GM19239 (cell line): ENCODE measurements around the gene BEGAIN.
"Not testable (repeated sequence)": the region's sequence is repeated elsewhere in the genome, so short reads cannot be mapped to it uniquely, and the experiment has no call there.

Experiments
- DNase-seq: peaks from one replicate; pipeline ENCODE4 v3.0.0; 2011; ENCODE audit warnings: low spot score; ENCODE audit not compliant: insufficient read length
- FAIRE-seq: peaks from 2 replicates; lab custom pipeline; 2011; peaks lifted over from hg19 to GRCh38; lab: Jason Lieb, UNC

BEGAIN gene

DNA sequence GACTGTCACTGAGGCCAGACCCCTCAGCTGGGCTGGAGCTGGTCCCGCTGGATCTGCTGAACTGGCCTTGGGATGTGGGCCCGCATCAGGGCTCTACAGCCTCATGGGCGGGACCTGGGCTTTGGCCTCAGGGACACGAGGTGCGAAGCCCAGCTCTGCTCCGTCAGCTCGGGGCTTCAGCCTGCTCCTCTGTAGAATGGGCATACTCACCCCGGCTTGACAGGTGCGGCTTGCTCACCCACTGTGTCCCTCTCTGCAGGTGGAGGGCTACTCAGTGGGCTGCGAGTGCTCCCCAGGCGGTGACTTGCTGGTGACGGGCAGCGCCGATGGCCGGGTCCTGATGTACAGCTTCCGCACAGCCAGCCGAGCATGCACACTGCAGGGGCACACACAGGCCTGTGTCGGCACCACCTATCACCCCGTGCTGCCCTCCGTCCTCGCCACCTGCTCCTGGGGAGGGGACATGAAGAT, 57.6 kb downstream of the BEGAIN start:
- DNase-seq: no peak
- FAIRE-seq: no peak

DNA sequence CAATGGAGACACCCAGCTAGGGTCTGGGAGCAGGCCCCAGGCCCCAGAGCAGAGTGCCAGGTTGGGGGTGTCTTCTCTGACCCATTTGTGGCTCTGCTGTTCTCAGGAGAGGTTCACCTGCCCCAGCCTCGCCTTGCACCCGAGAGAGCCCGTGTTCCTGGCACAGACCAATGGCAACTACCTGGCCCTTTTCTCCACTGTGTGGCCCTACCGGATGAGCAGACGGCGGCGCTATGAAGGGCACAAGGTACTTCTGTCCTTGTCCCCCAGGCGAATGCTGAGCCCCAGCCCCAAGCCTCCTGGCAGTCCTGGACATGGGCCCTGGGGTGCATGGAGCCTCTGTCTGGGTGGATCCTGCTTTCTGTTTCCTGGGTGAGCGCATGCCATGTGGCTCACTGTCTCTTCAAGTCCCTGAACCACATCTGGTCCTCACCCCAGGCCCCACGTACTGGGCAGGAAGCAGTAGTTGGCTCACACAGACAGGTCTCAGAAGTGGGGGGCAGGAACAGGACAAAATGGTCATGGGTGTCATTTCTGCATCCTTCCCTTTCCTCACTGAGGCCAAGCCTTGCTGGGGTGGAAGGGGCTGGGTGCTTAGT, 58.2 kb downstream of the BEGAIN start:
- FAIRE-seq: no peak
- no peak for DNase-seq

DNA sequence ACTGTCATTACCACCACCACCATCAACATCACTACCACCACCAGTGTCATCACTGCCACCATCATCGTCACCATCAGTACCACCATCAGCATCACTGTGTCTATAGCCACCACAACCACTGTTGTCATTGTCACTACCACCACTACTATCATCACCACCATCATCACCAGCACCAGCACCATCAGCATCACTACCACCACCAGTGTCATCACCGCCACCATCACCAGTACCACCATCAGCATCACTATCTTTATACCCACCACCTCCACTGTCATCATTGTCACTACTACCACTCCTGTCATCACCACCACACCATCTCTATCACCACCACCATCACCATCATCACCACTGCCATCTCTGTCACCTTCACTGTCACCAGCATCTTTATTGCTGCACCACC, 60.6 kb downstream of the BEGAIN start:
- no peak for DNase-seq
- FAIRE-seq: peak; percentile 8

DNA sequence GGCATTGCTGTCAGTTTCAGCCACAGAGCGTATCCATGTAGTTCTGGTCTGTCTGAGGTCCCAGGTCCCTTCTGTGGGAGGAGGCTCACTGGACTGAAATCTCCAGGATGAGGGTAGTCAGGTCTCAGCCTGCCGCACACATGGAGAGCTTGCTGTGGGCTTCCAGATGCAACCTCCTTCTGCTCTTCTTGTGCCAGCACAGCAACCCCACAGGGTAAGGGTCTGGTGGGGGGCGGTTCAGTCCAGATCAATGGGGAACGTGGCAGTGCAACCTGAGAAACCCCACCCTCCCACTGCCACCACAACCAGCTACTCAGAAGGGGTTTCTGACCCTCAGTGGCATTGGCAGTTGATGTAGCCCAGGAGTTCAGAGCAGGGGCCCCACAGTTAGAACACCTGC, 61.2 kb downstream of the BEGAIN start:
- DNase-seq (no peak), FAIRE-seq (no peak)

DNA sequence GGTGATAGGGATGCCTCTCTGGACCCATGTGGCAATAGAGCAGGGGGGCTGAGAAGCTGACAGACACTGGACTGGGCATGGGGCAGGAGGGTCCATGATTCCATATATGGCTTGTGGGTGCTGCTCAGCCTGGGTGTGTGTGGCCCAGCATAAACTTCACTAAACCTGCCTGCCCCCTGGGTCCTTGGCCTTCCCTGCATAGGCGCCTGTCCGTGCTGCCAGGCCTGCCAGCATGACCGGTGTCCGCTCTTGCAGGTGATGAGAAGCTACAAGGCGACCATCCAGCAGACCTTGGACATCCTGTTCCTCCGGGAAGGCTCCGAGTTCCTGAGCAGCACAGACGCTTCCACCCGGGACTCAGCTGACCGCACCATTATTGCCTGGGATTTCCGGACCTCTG, 61.6 kb downstream of the BEGAIN start:
- DNase-seq (no peak), FAIRE-seq (no peak)

DNA sequence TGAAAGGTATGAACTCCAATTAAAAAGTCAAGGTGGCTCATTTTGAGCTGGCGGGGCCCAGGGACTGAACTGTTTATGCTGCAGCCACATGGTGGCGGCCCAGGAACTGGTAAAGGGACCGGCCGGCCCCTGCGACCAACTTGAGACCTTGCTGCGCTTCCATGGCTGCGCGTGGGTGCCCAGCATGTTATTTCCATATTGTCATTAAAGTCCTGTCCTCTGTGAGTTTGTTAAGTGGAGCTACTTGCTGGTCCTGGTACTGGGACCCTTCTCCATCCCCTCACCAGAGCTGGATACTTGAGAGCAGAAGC, 62.3 kb downstream of the BEGAIN start:
- FAIRE-seq: no peak
- DNase-seq: no peak

DNA sequence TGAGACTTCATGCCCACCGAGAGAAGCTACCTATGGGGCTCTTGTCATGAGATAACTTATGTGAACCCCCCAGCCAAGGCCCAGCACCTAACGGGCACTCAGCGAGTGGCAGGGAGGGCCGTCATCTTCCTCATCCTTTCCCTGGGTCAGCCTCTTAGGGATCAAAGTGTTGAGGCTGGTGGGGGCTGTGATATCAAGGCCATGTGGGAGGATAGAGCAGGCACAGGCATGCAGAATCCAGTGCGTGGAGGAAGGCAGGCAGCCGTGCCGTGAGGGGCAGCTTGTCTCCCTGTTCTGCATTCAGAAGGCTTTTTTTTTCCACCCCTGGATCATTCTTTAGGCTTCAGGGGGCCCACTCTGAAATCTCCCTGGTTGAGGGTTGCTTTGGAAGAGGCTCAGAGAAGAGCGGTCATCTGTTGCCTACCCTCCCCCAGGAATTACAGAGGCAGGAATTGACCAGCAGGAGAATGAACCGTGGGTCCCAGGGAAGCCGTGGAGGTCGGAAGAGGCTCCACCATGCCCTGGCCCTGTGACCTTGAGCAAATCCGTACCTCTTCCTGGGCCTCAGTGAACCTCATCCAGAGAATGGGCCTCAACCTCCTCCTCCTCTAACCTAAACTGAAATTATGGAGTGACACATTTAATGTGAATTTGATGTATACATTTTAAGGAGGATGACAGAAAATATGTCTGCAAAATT, 62.8 kb downstream of the BEGAIN start:
- no peak for DNase-seq
- no peak for FAIRE-seq

DNA sequence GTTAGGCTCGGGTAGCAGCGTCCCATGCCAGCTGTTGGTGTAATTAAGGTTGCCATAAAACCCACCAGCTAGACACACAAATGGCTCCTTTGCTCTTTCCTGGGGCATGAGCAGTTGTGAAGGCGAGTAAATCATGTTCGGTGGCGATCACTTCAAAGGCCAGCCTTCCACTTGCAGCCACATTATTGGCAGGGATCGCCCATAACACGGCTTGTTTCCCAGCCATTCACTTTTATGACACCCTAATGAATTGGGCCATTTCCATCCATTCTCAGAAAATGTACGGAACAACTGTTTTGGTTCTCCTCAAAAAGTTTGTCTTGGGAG, 63.4 kb downstream of the BEGAIN start:
- DNase-seq: no peak
- FAIRE-seq: no peak

DNA sequence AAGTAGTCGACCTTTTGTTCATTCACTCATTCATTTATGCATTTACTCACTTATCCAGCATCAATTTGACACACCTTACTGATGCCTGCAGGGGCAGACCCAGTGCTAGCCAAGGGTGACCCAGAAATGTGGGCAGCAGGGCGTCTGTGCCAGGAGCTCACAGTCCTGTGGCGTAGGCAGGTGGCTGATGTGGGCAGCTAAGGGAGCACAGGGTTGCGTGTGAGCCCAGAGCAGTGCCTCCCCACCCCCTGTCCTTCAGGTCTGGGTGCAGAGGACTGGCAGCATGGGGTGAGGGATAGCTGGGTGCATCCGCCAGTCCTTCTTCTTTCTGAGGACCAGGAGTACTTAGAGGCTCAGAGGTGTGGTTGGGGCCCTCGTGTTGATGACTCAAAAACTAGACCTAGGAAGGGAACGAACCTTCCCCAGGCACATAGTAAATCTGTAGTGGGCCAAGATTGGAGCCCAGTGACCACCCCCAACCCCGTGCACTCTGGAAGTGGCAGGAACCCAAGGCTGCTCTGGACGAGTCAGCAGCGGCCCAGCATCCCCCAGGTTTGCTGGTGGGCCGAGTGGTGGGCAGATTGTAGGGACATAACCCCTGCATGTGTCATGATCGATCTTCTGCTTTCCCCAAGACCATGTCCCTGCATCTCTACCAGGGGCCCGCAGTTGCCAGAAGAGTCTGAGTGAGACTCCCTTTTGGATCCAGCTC, 63.9 kb downstream of the BEGAIN start:
- FAIRE-seq: no peak
- no peak for DNase-seq

DNA sequence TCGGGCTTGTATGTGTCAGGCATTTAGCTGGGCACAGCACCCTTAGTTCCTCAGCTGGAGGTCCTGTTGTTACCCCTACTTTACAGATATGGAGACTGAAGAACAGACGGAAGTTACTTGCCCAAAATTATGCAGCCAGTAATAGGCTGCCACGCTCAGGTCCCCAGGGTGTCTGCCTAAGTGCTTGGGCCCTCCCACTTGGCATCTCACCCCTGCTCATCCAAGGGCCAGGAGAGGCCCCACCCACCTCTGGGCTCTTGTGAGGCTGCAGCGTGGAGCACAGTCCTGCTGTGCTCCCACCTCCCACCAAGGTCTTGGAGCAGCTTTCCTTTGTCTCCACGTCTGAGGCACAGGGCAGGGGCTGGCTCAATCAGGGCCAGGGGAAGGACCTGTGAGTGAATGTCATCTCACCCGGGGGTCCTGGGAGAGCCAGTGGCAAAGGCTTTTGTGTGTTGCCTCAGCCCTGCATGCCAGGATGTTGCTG, 64.6 kb downstream of the BEGAIN start:
- no peak for DNase-seq
- FAIRE-seq: no peak

DNA sequence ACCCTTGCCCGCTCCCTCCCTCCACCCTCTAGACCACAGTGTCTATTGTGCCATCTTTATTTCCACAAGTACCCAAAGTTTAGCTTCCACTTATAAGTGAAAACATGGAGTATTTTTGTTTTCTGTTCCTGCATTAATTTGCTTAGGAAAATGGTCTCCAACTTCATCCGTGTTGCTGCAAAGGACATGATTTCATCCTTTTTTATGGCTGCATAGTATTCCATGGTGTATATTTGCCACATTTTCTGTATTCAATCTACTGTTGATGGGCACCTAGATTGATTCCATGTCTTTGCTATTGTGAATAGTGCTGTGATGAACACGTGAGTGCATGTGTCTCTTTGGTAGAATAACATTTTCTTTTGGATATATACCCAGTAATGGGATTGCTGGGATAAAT, 81.2 kb downstream of the BEGAIN start:
- DNase-seq, FAIRE-seq: not testable (repeated sequence)

DNA sequence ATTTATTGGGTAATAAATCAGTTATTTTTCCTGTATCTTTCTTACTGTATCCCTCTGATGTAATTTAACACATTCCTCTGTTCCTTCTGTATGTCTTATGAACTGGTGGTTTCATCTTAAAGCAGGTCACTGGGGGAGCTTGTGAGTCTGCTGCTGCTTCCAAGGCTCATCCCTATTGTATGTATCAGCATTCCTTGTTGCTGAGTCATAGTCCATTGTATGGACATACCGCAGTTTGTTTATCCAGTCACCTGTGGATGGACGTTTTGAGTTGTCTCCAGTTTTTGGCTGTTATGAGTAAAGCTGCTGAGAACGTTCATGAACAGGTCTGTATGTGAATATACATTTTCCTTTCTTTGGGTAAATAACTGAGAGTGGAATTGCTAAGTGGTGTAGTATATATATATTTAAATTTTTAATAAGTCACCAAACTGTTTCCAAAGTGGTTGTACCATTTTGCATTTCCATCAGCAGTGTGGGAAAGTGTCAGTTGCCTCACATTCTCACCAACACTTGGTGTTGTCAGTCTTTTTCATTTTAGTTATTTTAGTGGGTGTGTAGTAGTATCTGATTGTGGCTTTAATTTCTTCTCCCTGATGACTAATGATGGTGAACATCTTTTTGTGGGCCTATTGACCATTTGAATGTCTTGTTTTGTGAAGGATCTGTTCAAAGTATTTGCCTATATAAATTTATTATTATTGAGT, 82.7 kb downstream of the BEGAIN start:
- DNase-seq (no peak), FAIRE-seq (no peak)

DNA sequence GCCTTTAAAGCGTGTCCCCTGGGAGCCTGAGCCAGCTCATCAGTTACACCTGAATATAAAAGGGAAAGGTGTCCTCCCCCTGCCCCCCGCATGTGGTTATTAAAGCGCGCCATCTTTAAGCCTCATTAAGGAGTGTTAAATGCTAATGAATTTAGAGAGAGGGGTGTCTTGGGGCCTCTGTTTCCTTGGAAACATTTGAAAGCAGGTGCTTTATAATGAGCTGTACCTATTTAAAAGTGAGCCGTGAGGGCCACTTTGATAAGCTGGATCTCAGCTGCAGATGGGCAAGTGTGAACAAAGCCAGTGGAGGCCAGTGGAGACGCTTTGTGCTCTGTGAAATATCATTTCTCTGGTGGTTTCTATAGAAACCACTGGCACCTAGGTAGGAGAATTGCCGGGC, 84.0 kb downstream of the BEGAIN start:
- FAIRE-seq: no peak
- DNase-seq: no peak

DNA sequence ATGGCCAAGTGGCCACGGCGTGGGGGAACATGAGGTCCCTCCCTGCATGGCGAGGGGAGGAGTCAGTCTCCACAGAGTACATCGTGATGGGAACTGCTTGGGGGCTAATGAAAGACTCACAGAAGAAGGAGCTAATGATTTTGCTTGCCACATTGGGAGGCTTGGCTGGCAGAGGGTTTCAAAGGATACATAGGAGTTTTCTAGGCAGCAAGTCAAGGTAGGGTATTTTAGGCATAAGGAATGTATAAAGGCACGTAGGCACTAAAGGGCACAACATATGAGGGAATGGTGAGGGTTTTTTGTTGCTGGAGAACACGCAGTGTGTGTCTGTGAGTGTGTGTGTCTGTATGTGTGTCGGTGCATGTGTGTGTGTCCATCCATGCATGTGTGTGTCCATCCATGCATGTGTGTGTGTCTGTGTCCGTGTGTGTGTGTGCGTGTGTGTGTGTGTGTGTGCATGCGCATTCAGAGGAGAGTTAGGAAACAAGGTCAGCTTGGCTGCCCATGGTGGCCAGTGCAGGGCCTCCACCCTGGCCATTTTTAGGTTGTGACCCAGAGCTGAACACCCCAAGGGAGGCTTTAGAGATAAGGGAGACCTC, 84.5 kb downstream of the BEGAIN start:
- FAIRE-seq (no peak), DNase-seq (no peak)

DNA sequence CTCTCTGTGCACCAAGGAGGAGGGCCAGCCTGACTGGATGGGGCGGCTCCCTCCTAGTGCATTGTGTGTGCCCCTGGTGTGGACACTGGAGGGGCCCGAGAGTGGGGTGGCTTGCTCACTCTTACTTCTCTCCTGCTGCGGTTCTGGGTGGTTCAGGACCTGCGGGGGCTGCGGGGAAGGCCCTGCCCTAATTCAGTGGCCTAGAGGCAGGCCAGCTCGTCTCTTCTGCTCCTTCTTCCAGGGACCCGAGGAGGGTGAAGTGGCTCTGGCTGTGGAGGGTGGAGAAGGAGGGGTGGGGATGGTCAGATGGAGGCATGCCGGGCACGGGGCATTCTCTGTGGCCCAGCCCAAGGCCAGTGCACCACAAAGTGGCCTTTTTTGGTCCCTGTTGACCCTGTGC, 87.1 kb downstream of the BEGAIN start:
- no peak for FAIRE-seq

DNA sequence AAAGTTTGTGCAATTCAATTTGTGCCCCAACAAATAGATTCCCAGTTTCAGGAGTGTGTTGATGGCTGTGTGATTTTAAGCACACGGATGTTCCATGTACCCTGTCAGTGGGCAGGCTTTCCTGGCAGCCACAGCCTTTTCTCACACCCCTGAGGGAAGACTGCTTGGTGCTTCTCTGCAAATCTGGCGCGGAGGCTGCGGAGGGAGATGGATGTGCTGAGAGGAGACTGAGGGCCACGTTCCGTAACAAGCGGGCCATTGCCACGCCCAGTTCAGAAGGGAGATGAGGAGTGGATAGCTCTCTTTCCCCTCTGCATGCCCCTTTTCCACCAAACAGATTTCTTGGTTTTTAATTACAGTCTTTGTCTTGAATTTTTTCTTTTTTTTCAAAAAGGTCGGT, 89.1 kb downstream of the BEGAIN start:
- DNase-seq (no peak), FAIRE-seq (no peak)

More for the DNA sequence above, 87.1 kb downstream of the BEGAIN start:
- no peak for DNase-seq

DNA sequence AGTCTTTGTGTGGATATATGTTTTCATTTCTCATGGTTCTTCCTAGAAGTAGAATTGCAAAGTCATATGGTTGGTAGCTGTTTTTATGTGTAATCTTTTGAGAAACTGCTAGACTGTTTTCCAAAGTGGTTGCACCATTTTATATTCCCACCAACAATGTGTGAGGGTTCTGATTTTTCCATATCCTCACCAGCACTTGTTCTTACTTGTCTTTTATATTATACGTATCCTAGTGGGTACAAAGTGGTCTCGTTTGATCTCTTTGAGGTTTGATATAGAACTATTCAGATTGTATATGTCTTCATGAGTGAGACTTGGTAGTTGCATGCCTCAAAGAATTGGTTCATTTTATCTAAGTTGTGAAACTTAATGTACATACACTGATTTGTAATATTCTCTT, 91.3 kb downstream of the BEGAIN start:
- DNase-seq (no peak), FAIRE-seq (no peak)

DNA sequence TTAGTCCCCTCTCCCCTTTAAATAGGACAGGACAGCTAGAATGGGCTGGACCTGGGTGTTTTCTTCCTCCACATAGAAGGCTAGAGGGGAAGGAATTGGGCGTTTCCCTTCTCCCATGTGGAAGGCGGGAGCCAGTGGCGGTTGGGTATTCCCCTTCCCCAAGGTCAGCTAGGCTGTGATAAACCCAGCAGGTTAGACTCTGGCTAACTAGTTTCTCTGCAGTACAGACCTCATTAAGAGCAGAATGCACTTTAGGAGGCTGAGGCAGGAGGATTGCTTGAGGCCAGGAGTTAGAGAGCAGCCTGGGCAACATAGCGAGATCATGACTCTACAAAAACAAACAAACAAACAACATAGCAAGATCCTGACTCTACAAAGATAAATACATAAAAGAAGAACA, 92.6 kb downstream of the BEGAIN start:
- DNase-seq: no peak
- no peak for FAIRE-seq

DNA sequence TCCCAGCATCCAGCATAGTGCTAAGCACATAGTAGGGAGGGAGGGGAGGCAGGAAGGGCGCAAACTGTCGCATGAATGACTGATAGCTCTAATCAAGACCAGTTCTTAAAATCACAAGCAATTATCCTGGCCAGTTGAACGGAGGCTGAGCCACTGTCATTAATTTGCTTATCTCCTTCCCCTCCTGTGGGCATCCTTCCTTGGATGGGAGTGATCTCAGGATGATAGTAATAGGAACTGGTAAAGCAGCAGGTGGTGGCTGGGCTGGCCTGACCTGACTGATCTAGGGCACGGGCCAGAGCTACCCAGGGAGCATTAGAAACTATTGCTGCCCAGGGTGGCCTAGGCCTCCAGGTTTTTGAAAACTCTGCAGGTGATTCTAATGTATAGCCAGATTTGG, 97.0 kb downstream of the BEGAIN start:
- DNase-seq (no peak), FAIRE-seq (no peak)

DNA sequence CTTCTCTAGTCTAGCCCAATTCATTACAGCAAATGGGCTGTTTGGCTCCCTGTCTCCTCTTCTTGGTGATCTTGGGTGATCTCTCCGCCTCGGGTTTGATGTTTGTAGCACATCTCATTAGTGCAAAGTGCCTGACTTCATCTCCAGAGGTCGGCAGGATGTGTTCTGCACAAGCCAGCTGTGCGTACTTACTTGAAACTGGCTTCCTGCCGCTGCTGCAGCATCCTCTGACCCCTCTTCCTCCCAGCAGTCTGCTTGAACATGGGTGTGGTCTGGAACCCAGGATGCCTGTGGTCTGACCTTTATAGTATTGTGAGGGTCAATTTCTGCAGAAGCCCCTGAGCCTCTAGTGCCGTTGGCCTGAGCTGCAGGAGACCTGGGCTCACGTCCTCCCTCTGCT, 99.2 kb downstream of the BEGAIN start:
- FAIRE-seq (no peak), DNase-seq (no peak)

DNA sequence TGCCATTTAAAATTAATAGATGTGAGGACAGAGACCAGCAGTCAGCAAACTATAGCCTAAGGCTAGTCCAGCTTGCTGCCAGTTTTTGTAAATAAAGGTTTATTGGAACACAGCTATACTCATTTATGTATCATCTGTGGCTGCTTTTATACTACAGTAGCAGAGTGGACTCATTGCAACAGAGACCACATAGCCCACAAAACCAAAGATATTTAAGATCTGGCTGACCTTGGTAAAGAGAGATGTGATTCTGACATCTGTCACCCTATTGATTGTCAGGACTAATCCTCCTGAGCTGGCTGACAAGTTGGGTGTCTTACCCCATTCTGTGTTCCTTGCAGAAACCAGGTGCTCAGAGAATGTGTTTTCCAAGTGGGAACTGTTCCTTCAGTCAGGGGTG, 99.9 kb downstream of the BEGAIN start:
- FAIRE-seq: no peak
- DNase-seq: no peak
